Activated T-cell treated with anti-CD3 and anti-CD28 coated beads for 24 hours (primary cell): ENCODE data around the gene PRR23B.

Experiments used
- DNase-seq: peaks from one replicate; pipeline ENCODE4 v3.0.0-alpha.2; 2020; ENCODE audit warnings: low read depth

PRR23B gene

GRCh38 chr3:138974462-138974861 lies 46.3 kb downstream of the PRR23B start:
- no peak for DNase-seq

- DNase-seq = no peak
Measured at GRCh38 chr3:138972941-138973340, 47.8 kb downstream of the PRR23B start.

- DNase-seq = no peak
Measured at GRCh38 chr3:138971766-138972320, 48.9 kb downstream of the PRR23B start.
